Measurements from ENCODE around the gene SNURF. TPM values are rescaled to one million over a fixed set of nuclear protein-coding genes. Genes with fewer than 3 reads are reported as not detected.
"Not testable (repeated sequence)": the region's sequence is repeated elsewhere in the genome, so short reads cannot be mapped to it uniquely, and the experiment has no call there.

SNURF gene
- total RNA-seq, 4 donors from 2014 or later: 1.9 to 3.6 TPM; not detected in 2

DNA sequence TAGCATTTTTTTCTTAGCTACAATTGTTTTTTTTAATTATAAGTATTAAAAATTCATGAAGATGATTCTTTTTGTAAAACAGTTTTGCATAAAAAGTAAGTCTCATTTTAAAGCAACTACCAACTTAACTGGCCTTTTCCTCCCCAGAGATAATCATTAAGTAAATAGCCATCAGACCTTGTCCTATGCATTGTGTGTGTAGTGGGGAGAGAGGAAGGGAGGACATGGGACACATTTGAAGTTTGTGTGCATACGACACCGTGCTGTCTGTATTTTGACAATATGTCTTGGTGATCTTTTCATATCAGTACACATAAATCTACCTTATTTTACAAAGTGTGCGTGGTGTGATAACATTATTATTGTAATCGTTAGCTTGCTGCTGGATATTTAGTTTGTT lies 8.1 kb downstream of the SNURF start:
- no peak overlapping the region for H3K4me3 ChIP-seq (ENCODE audit: low read depth, poor library complexity, severe bottlenecking)
- TF ChIP-seq, protein P1, sequence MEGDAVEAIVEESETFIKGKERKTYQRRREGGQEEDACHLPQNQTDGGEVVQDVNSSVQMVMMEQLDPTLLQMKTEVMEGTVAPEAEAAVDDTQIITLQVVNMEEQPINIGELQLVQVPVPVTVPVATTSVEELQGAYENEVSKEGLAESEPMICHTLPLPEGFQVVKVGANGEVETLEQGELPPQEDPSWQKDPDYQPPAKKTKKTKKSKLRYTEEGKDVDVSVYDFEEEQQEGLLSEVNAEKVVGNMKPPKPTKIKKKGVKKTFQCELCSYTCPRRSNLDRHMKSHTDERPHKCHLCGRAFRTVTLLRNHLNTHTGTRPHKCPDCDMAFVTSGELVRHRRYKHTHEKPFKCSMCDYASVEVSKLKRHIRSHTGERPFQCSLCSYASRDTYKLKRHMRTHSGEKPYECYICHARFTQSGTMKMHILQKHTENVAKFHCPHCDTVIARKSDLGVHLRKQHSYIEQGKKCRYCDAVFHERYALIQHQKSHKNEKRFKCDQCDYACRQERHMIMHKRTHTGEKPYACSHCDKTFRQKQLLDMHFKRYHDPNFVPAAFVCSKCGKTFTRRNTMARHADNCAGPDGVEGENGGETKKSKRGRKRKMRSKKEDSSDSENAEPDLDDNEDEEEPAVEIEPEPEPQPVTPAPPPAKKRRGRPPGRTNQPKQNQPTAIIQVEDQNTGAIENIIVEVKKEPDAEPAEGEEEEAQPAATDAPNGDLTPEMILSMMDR (IDR thresholded peaks at IDR 0.05): no peak
- TF ChIP-seq POLR2A (IDR thresholded peaks at IDR 0.05): no peak
- 91 to 97% methylated on average over 4 of the region's 4 CpGs for WGBS, 2 donors
- no peak for DNase-seq (ENCODE audit: low spot score in 2 of 2)
- intact Hi-C loops (cut with DNase I; ENCODE audit: low total_unique reads): no loop called here

DNA sequence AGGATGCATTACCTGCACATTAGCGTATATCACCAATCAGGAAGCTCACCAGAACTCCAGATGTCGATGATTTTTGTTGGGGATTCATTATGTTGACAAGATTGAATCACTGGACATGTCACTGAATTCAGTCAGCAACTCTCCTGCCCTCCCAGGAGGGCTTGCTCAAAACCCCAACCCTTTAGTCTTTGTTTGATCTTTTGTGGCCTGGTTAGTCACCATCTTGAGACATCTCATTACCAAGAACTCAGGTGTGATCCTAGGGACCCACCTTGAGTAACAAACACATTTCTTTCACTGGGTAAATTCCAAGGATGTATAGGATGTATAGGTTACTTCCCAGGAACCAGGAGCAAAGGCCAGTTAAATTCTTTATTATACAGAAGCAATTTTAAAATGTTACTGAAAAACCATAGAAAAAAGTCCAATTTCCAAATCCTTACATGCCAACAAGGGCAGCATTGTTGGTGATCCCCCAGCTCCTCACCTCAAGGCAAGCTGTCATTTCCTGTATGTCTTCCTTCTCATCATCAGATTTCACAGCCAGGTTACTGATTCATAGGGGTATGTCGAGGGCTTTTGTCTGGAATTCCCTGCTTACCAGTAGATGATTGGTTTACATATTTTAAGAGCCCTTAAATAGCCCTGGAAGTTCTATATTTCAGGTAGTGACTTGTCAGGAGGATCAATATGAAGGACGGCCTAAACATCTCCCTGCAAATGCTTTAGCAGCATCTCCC lies 11.7 kb downstream of the SNURF start:
- no peak overlapping the region for H3K4me3 ChIP-seq (ENCODE audit: low read depth, poor library complexity, severe bottlenecking)
- TF ChIP-seq POLR2A (IDR thresholded peaks at IDR 0.05): no peak
- TF ChIP-seq, protein P1 (IDR thresholded peaks at IDR 0.05): no peak
- 70 to 80% methylated on average over 4 of the region's 4 CpGs for WGBS, 2 donors
- DNase-seq (ENCODE audit: low spot score in 2 of 2): no peak
- intact Hi-C loops (cut with DNase I; ENCODE audit: low total_unique reads): no loop called here

DNA sequence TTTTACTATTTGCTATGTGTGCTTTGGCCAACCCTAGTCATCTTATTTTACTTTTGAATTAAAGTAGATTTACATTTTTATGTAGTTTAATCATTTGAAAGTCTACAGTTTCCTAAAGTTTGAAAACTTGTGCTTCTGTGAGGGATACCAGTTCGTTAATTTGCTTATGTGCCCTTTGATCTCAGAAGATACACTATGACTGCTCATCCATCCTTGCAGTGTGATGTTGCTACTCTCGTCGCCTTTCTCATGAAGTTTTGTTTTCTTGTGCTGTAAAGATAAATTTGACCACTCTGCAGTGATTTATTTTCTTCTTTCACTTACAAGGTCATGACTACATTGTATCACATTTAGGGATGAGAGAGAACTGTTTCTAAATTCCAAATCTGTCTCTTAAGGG lies 16.3 kb downstream of the SNURF start:
- intact Hi-C loops (cut with DNase I; ENCODE audit: low total_unique reads): no loop called here
- no peak overlapping the region for H3K4me3 ChIP-seq (ENCODE audit: low read depth, poor library complexity, severe bottlenecking)
- TF ChIP-seq POLR2A (IDR thresholded peaks at IDR 0.05): no peak
- TF ChIP-seq, protein P1 (IDR thresholded peaks at IDR 0.05): no peak
- WGBS, 2 donors: 86 to 92% methylated on average over 3 of the region's 3 CpGs
- no peak for DNase-seq (ENCODE audit: low spot score in 2 of 2)

DNA sequence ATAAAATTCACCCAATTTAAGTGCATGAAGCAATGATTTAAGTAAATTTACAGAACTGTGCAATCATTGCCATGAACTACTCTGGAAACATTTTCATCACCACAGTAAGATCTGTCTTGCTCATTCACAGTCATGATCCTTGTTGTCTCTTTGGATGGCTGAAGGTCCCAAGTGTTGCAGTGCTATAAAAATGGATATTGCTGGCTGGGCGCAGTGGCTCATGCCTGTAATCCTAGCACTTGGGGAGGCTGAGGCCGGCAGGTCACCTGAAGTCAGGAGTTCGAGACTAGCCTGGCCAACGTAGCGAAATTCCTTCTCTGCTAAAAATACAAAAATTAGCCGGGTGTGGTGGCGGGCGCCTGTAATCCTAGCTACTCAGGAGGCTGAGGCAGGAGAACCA lies 17.0 kb downstream of the SNURF start:
- no peak for DNase-seq (ENCODE audit: low spot score in 2 of 2)
- no peak overlapping the region for H3K4me3 ChIP-seq (ENCODE audit: low read depth, poor library complexity, severe bottlenecking)
- intact Hi-C loops (cut with DNase I; ENCODE audit: low total_unique reads): no loop called here
- 92 to 93% methylated on average over 8 of the region's 8 CpGs for WGBS, 2 donors
- no peak for TF ChIP-seq POLR2A (IDR thresholded peaks at IDR 0.05)
- TF ChIP-seq, protein P1 (IDR thresholded peaks at IDR 0.05): no peak

DNA sequence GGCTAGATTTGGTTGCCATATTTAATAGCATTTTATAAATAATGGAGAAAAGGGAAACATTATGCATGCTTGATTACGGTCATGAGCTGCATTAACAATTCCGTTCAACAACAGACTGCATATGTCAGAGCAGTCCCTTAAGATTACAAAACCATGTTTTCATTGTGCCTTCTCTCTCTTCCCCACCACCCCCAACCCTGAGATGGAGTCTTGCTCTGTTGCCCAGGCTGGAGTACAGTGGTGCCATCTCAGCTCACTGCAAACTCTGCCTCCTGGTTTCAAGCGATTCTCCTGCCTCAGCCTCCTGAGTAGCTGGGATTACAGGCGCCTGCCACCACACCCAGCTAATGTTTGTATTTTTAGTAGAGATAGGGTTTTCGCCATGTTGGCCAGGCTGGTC lies 17.9 kb downstream of the SNURF start:
- WGBS, 2 donors: 88 to 96% methylated on average over 5 of the region's 5 CpGs
- intact Hi-C loops (cut with DNase I; ENCODE audit: low total_unique reads); DNase-seq (ENCODE audit: low spot score in 2 of 2); H3K4me3 ChIP-seq (ENCODE audit: low read depth, poor library complexity, severe bottlenecking): not testable (repeated sequence)

DNA sequence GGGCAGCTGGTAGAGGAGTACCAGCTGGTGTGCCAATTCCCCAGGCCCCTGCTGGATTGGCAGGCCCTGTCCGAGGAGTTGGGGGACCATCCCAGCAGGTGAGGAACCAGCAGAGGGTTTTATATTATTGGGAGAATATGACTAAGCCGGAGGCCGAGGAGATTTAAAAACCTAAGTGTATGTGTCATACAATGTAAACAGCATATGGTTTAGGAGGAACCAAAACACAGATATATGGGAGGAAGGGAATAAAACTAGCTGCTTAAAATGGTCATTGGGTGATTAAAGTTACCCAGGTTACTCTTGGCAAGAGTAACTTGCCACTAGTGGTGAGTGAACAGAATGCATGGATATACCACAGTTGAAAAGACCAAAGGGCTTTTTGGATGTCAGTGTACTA lies 22.1 kb downstream of the SNURF start:
- DNase-seq (ENCODE audit: low spot score in 2 of 2): no peak
- intact Hi-C loops (cut with DNase I; ENCODE audit: low total_unique reads): no loop called here
- 83 to 92% methylated on average over 3 of the region's 3 CpGs for WGBS, 2 donors
- no peak overlapping the region for H3K4me3 ChIP-seq (ENCODE audit: low read depth, poor library complexity, severe bottlenecking)
- TF ChIP-seq, protein P1 (IDR thresholded peaks at IDR 0.05): no peak
- TF ChIP-seq POLR2A (IDR thresholded peaks at IDR 0.05): no peak

All from lower leg skin (tissue), 4 donors.